HG02884 (cell line): ENCODE measurements around the gene PRKCA.

ENCODE experiments used
- ATAC-seq: cut with Tn5 transposase; IDR thresholded peaks from one replicate; pipeline ENCODE4 v1.9.1; 2021; ENCODE audit warnings: mild to moderate bottlenecking, moderate library complexity; ENCODE audit not compliant: unreplicated experiment

The PRKCA gene

DNA sequence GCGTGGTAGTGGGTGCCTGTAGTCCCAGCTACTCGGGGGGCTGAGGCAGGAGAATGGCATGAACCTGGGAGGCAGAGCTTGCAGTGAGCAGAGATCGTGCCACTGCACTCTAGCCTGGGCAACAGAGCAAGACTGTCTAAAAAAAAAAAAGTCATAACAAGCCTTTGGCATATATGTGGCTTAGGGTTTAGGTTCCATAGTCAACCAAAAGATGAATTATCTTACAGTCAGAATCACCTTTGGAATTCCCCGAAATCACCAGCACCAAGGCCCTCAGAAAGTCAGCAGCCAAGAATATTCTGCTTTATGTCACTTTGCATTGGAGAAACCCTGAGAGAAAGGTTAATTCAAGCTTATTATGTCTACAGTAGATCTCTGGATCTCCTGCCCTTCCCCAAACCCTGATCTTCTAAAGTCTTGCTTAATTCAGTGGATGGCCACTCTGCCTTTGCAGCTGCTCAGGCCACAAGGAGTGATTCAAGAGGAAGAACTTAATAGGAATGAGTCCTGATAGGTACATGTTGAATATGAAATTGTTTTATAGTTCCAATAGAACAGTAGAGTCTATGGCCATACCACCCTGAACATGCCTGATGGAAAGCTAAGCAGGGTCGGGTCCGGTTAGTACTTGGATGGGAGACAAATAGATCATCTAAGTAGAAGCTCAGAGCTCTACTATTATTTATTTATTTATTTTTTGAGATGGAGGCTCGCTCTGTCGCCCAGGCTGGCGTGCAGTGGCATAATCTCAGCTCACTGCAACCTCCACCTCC, 336.5 kb downstream of the PRKCA start:
- ATAC-seq: no peak

DNA sequence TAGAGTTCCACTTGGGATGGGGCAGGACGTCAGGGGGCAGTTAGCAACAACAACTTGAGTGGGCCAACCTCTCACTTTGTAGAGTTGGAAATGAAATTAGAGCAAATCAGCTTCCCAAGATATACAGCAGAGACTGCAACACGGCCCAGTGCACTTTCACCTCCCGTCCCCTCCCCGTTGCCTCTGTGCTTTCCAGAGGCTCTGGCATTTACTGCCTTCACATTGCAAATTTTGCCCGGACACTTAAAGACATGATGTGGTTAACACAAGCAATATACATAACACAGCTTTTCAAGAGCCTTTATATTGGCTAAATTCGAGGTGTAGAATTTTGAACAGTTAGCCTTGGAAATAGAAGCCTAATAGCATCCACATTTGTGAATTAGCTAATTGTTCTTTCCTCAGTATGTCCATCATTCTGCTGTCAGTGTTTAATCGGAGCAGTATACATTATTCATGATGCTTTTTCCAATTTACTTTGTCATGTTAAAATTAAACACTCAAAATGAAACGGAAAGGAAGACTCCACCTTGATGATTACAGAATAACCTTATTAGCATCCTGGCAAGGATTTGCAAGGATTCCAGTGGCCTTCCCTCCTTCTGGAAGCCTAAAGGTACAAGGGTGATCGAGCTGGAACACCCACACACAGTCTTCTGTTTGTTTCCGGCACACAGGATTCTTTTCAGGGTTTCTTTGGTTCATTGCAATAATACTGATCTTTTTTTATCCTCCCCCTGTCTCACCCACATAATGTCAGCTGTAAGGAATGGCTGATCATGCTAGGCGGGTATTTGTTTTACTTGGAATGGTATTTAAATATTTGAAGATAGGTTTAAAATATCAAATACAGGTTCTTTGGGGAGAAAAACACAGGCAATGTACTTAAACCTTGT, 341.6 kb downstream of the PRKCA start:
- no peak for ATAC-seq

DNA sequence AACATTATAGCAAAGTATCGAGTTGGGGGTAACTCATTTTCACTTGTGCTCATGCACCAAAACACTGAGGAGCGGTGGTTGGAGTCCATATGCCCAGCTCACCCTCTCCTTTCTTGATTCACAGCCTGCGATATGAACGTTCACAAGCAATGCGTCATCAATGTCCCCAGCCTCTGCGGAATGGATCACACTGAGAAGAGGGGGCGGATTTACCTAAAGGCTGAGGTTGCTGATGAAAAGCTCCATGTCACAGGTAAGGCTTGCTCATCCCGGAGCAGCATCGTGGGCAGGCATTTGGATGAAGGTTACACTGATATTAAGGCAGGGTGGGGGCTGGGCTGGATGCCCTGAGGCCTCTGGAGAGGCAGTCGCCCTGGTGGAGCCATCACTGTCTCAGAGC, 342.8 kb downstream of the PRKCA start:
- no peak for ATAC-seq

DNA sequence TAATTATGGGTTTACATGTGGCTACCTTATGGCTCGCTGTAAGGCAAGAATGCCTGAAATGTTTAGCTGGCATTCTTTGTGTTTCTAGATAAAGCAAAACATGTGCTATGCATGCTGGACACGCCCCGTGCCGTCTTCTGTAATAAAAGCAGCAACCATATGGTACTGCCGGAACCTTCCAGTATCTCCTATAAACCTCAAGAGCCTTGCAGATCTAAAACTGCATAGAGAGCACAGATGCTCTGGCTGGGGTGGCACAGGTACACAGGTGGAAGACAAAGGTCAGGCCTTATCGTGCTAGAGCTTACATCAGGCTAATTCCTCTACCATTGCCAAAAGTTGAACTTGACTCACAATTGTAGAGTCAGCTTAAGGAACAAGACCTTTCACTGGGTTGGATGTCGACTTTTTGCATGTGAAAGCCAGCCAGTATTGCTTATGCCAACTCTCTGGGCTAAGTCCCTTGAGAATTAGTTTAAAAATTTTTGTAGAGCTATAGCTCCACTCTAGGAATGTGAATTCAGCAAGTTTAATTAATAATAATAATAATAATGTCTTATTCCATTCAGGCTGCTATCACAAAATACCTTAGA, 345.1 kb downstream of the PRKCA start:
- ATAC-seq: no peak

DNA sequence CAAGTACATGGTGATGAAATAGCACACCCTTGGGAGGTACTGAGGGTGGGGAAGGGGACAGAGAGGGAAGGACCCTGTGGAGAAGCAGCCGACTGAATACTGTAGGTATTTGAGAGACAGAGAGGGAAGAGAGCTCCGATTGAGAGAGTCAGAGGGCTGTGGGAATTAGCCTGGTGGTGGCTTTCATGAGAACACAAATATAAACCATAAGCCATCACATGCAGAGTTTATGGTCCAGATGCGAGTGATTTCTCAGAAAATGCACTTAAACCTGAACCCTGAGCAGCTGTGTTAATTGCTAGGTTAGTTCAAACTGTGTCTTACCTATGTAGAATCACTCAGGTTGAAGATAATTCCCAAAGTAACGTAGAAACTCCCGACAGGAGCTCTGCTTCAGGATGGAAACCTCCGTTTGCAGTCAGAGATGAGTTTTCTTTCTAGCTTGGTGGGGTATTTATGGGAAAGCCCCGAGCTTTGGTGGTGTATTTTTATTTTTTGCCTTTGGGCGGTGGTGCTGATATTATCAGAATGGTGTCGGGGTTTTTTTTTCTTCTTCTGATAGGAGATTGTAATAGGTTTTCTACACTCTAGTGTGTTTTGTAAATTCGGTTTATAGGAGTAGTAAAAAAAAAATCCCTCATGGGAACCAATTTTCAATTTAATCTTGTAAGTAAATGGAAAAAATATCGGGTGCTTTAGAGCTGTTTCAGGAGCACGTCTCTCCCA, 347.6 kb downstream of the PRKCA start:
- no peak for ATAC-seq

DNA sequence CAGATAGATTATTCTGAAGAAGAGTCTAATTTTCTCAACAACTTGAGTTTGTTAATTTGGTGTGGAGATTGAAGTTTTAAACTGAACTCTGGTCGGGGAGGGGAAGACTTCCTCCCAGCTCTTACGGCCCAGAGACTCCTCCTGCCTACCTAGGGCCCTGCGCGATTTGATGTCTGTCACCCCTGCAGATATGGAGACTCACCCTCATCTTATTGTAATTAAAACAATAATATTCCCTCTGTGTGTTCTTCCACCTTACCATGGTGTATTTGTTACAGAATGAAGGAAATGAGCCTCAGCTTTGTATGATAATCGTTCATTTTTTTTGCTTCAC, 348.1 kb downstream of the PRKCA start:
- ATAC-seq: no peak

DNA sequence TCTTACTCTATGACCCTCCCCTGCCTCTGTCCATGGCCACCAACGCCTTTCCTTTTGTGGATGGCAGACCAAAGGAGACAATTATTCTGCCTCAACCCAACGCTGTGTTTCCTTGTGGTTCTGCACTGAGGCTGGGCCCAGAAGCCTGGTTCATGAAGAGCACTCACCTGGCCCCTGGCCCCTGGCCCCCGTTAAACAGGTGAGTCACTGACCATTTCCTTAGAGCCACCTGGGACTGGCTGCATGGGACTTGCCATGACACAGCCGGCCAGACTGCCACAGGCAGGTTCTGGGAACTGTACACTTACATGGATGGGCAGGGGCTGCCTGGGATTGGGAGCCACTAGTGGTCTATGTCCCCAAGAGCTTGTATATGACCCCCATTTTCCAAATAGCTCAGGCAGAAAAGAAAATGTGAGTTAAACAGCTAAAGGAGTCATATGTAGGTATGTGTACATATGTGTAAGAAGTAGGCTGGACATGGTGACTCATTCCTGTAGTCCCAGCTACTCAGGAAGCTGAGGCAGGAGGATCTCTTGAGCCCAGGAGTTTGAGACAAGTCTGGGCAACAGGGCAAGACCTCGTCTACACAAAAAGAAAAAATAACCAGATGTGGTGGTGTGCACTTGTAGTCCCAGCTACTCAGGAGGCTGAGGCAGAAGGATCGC, 350.6 kb downstream of the PRKCA start:
- ATAC-seq: no peak

DNA sequence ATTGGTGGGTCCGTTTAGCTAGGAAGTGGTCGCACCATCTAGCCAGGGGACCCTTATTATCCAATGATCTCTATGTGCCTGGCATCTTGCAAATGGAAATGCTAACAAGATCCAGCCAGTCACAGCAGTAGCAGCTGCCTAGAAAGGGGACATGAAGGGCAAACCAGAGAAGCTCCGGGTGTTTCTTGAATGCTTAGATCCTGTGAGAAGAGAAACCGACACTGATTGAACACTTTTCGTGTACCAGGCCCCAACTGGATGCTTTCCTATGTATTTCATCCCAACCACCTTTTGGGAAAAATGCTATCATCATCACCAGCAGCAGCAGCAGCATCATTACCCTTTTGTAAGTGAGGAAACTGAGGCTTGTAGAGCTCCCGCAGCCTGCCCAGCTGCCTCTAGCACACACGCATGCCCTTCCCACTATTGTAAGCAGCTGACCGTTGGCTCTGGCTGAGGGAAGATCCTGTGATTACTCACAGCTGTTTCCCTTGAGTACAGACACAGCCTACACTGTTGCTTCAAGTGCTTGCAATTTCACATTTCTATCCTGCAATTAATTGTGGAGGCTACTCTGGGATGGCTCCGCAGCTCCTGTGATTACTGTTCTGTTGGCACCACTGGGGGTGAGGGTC, 351.8 kb downstream of the PRKCA start:
- ATAC-seq: no peak

DNA sequence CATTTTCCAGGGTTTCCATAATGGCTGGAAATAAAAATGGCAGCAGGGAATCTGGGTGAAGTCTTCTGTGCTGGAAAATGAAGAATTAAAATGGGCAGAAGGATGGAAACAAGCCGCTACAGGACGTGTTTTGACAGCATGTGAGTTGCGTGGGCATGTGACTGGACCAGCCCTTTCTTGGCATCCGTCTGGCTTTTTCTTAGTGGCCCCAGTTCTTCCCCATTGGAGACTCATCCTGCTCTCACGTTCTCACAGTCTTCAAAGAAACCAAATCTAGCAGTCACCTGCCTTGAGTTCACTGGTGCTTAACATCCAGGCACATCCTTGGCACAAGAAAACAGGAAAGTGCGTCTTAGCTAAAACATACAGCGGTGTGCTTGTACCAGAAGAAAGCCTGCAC, 352.4 kb downstream of the PRKCA start:
- ATAC-seq: no peak

DNA sequence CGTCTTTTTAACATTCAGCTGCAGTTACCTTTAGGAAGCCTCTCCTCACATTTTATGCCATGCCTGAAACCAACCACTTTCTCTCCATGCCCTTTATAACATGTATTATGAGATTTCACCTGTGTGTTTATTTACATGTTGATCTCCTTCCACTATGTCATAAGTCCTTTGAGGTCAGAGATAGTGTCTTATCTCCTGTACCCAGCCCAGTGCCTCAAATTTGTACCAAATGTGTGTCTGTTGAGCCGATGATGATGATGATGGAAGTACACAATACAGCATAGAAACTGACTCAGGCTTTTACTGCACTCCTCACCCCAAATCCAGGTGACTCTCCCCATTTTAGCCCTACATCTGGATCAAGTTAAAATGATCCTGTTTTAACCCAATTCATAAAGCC, 353.0 kb downstream of the PRKCA start:
- ATAC-seq: no peak

DNA sequence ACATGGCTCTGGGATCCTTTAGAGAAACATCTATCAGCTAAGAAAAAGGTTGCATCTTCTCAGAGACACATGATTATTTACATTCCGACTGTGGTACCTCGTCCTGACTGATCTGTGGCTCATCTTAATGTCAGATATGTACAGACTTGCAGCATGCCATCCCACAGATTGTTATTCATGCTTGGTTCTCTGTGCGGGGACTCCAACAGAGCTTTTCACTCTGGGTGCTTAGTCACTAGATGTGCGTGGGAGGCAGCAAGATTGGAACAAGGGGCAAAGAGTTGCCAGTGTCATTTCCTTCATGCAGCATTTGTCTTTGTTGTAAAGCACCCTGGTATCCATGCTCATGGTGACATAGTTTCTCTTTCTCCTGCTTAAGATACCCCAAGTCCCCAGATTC, 353.4 kb downstream of the PRKCA start:
- ATAC-seq: no peak

DNA sequence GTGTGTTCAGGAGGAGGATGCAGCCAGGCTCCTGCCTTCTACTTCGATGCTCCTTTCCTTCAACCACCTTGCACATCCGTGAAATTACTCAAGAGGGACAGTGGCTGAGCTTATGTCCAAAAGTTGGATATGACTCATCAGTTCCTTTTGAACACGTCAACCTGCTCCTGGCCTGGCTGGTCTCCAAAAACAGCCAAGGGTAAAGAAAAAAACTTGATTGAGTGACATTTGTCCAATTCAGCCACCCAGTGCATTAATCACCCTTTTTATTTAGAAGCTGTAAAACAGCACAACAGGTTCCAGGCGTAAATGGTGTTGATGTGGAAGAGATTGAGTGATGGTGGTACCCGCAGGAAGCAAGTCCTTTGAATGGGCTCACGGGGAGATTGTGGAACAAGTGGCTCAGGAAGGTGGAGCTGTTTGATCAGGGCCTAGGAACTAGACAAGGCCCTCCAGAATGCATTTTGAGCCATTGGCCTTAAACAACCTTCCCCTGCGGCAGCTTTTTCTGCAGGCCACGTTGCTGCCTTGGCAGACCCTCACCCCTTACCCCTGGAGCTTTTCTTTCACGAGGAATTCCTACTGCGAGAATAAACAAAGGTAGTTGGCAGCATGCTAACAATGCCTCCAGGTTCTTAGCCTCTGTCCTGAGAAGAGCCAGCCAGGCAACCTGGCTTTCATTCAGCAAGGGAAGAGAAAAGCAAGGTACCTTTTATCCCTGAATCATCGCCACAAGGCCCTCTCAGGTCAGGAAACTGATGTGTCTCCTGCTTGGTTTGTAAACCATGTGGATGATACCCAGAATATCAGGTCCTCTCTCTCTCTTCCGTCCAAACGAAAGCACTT, 359.2 kb downstream of the PRKCA start:
- ATAC-seq: no peak

DNA sequence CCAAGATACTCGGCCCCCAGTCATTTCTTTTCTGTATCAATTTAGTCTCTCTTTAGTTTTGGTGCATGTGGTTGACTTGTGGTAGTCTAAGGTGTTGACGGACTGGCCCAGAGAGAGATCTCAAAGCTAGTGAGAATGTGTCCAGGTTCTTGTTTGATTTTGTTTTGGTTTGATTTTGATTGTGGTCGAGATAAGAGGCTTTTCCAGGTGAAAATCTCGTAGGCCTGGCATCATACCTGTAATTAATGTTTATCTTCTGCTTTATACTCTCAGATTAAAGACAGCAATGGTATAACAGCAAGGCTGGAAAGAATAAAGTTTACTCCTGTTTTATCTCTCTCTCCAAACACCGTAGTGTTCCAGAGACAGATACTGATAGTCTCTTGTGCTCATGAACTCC, 360.1 kb downstream of the PRKCA start:
- ATAC-seq: no peak

DNA sequence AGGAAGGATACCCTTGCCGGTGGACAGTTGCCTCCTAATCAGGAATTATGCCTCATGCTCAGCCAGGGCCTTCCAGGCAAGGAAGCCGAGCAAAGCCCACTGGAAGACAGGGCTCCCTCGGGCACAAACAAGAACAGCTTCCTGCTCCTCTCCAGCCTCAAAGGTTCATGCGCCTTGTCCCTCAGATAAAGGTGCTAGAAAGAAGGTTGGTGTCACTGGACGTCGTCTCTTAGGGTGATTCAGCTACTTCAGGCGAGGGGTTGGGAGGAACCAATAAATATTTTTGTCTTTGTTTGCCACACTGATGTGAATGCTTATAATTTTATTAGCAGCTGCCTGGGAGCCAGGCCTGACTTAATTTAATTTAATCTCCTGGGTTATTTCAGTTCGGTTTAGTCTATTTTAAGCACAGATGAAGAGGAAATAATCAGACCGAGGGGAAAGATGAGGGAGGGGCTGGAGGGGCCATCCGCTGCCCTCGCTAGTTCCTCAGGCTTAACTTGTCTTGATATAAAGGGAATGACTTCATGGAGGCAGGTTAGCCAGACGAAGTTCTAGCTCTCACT, 360.7 kb downstream of the PRKCA start:
- no peak for ATAC-seq

DNA sequence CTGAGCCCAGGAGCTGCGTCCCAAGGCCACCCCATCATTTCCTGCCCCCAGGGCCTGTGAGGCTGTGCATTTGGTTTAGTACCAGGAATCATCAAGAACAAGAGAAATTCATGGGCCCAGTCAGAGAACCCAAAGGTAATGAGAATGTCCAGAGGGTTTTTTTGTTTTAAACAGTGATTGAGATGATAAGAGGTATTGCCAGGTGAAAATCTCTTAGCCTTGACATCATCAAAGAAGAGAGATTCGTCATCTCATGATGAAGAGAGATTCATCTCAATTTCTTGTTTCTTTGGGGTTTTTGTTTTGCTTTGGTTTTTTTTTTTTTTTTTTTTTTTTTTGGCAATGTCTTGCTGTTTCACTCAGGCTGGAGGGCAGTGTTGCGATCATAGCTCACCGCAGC, 361.9 kb downstream of the PRKCA start:
- ATAC-seq: no peak

DNA sequence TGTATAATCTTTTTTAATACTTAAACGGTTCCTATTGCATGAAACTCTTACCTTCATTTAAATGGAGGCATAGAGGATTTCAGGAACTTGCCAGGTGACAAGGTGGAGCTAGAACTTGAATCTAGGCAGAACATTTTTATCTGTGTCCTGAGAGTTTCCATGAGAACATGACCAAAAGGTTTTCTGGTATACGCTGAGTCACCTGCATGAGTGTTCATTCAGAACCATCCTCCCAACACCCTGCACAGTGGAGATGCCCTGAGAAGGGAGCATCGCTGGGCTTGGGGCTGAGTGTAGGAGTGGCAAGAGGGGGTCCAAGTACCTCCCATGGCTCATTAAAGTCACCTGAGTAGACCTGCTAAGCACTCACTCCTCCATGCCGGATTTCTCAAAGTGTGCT, 362.8 kb downstream of the PRKCA start:
- no peak for ATAC-seq

DNA sequence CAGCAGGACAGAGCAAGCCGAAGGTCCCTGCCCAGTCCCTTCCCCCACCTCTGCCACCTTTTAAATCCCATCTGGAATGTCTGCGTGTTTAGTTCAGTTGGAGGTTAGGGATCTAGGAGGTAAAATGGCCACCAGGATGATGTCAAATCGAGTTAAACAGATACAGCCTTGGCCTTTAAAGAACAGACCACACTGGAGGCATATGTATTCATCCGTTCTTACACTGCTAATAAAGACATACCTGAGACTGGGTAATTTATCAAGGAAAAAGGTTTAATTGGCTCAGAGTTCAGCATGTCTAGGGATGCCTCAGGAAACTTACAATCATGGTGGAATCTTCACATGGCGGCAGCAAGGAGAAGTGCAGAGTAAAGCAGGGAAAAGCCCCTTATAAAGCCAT, 364.7 kb downstream of the PRKCA start:
- ATAC-seq: no peak

DNA sequence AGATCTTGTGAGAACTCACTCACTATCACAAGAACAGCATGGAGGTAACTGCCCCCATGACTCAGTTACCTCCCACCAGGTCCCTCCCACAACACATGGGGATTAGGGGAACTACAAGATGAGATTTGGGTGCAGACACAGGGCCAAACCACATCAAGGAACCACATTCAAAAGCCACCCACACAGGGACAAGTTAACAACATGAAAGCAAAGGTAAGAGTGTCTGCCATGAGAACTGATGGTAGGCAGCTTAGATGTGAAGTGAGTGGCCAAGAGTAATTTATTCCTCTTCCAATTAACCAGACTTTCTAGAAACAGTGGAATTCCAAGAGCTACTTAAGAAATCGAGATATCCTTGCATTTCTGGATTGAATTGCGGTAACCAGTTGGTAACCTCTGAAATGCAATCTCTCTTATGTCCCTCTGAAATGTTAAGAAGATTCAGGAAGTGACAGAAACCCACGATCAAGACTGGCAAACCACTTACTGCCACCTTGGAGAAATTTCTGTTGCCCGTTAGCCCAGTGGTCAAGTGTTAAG, 365.1 kb downstream of the PRKCA start:
- peak; percentile 81 for ATAC-seq

DNA sequence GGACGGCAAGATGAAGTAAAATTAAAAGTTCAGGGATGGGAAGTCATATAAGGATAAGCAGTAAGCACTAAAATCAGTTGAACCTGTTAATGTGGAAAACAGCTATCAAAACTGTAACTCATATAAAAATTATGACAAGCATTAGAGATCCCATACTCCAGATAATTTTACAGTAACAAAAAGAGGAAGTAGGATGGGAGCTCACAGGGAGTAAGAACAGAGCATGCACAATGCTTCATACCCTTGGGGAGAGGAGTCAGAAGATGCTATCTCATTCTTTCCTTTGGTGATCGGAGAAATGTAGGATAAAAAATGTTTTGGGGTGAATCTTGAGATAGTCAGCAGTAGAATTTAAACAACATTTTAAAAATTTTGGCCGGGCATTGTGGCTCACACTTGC, 367.8 kb downstream of the PRKCA start:
- no peak for ATAC-seq
